Neural crest cell (in vitro differentiated cells): Measurements from ENCODE around the gene RNF212. TPM values are rescaled to one million over a fixed set of nuclear protein-coding genes. Genes with fewer than 3 reads are reported as not detected.

ENCODE experiments used
- DNase-seq: peaks from one replicate; pipeline ENCODE4 v3.0.0; 2021; ENCODE audit warnings: low read depth, mixed read lengths, low spot score
- H3K27ac Mint-ChIP-seq: one replicate; pipeline ENCODE4 v1.8.0; 2021; ENCODE audit warnings: mild to moderate bottlenecking, mixed read lengths; ENCODE audit not compliant: unreplicated experiment
- H3K27me3 Mint-ChIP-seq: 2 replicates; pipeline ENCODE4 v1.8.0; 2021; ENCODE audit warnings: low read depth, mild to moderate bottlenecking, mixed read lengths
- H3K36me3 Mint-ChIP-seq: 2 replicates; pipeline ENCODE4 v1.8.0; 2021; ENCODE audit warnings: low read depth, mild to moderate bottlenecking, mixed read lengths
- H3K4me1 Mint-ChIP-seq: 2 replicates; pipeline ENCODE4 v1.8.0; 2021; ENCODE audit warnings: mixed read lengths
- H3K4me3 Mint-ChIP-seq: one replicate; pipeline ENCODE4 v1.8.0; 2021; ENCODE audit warnings: mild to moderate bottlenecking, mixed read lengths
- H3K9me3 Mint-ChIP-seq: 2 replicates; pipeline ENCODE4 v1.8.0; 2021; ENCODE audit warnings: mixed read lengths
- CTCF ChIP-seq: fragments of 200-600 bp; sonication (generic); conservative IDR thresholded peaks from 2 replicates; pipeline ENCODE4 v1.5.0; 2021; ENCODE audit warnings: antibody characterized with exemption, mild to moderate bottlenecking
- total RNA-seq: library from RNA; stranded (reverse); gene quantifications from 2 replicates; pipeline ENCODE4 v1.2.1, GENCODE V29; 2021

Gene RNF212
- total RNA-seq, 1 donor from 2014 or later, result 2.7 TPM

- H3K27ac Mint-ChIP-seq, result no peak overlapping the region
- H3K27me3 Mint-ChIP-seq, result no peaks in the 10 kb centered on the region
- peaks cover 17% of the 10 kb centered on the region for H3K4me1 Mint-ChIP-seq
- DNase-seq, result no peak
- no peaks in the 10 kb centered on the region for H3K9me3 Mint-ChIP-seq
- no peak overlapping the region for H3K4me3 Mint-ChIP-seq
- peaks cover 12% of the 10 kb centered on the region for H3K36me3 Mint-ChIP-seq
- TF ChIP-seq CTCF, result no peak
These were observed 89.2 kb downstream of the RNF212 start for GRCh38 chr4:1023895-1024740.

- no peak overlapping the region for H3K4me3 Mint-ChIP-seq
- no peak for TF ChIP-seq CTCF
- no peak overlapping the region for H3K27ac Mint-ChIP-seq
- no peaks in the 10 kb centered on the region for H3K27me3 Mint-ChIP-seq
- H3K9me3 Mint-ChIP-seq, result no peaks in the 10 kb centered on the region
- no peak for DNase-seq
- H3K36me3 Mint-ChIP-seq, result peaks cover 12% of the 10 kb centered on the region
- H3K4me1 Mint-ChIP-seq, result peaks cover 20% of the 10 kb centered on the region
These were observed 90.2 kb downstream of the RNF212 start for GRCh38 chr4:1023075-1023640.

- H3K27me3 Mint-ChIP-seq, result no peaks in the 10 kb centered on the region
- DNase-seq, result no peak
- no peak overlapping the region for H3K27ac Mint-ChIP-seq
- H3K36me3 Mint-ChIP-seq, result peaks cover 12% of the 10 kb centered on the region
- no peak overlapping the region for H3K4me3 Mint-ChIP-seq
- H3K9me3 Mint-ChIP-seq, result no peaks in the 10 kb centered on the region
- no peak for TF ChIP-seq CTCF
- H3K4me1 Mint-ChIP-seq, result peaks cover 19% of the 10 kb centered on the region
These were observed 90.7 kb downstream of the RNF212 start for GRCh38 chr4:1022739-1023066.

- Mint-ChIP-seq H3K4me1 (peaks cover 17% of the 10 kb centered on the region), H3K9me3 (no peaks in the 10 kb centered on the region), H3K27me3 (no peaks in the 10 kb centered on the region), H3K27ac (no peak overlapping the region), H3K36me3 (peaks cover 12% of the 10 kb centered on the region), H3K4me3 (no peak overlapping the region)
- DNase-seq, result no peak
- no peak for TF ChIP-seq CTCF
These were observed 91.2 kb downstream of the RNF212 start for GRCh38 chr4:1022051-1022738.

Other genes starting within 250 kb of the RNF212 start
- gene GAK, start 181.2 kb downstream of the RNF212 start, total RNA-seq, result 83.4 and 87.7 TPM in 2 replicates
- 15.2 and 22.1 TPM in 2 replicates for gene TMEM175, start 181.1 kb downstream of the RNF212 start, total RNA-seq
- 15.0 and 15.7 TPM in 2 replicates for gene DGKQ, start 140.0 kb downstream of the RNF212 start, total RNA-seq
- gene IDUA, start 126.5 kb downstream of the RNF212 start, total RNA-seq, result 16.4 and 18.0 TPM in 2 replicates
- 0.27 and 0.84 TPM in 2 replicates for gene SLC26A1, start 120.2 kb downstream of the RNF212 start, total RNA-seq
- gene FGFRL1, start 101.9 kb downstream of the RNF212 start, total RNA-seq, result 54.9 and 58.8 TPM in 2 replicates
- 2.3 and 4.1 TPM in 2 replicates for gene SPON2, start 59.0 kb upstream of the RNF212 start, total RNA-seq
- 218 and 219 TPM in 2 replicates for gene CTBP1, start 135.6 kb upstream of the RNF212 start, total RNA-seq
- 72.1 and 74.0 TPM in 2 replicates for gene MAEA, start 176.3 kb upstream of the RNF212 start, total RNA-seq
- gene UVSSA, start 233.6 kb upstream of the RNF212 start, total RNA-seq, result 22.8 and 24.0 TPM in 2 replicates